NAMALWA (cell line): ENCODE data around the gene ZCCHC3.

Experiments used
- DNase-seq: peaks from one replicate; pipeline ENCODE4 v3.0.0-alpha.2; 2015; ENCODE audit warnings: low spot score

Gene ZCCHC3

DNA sequence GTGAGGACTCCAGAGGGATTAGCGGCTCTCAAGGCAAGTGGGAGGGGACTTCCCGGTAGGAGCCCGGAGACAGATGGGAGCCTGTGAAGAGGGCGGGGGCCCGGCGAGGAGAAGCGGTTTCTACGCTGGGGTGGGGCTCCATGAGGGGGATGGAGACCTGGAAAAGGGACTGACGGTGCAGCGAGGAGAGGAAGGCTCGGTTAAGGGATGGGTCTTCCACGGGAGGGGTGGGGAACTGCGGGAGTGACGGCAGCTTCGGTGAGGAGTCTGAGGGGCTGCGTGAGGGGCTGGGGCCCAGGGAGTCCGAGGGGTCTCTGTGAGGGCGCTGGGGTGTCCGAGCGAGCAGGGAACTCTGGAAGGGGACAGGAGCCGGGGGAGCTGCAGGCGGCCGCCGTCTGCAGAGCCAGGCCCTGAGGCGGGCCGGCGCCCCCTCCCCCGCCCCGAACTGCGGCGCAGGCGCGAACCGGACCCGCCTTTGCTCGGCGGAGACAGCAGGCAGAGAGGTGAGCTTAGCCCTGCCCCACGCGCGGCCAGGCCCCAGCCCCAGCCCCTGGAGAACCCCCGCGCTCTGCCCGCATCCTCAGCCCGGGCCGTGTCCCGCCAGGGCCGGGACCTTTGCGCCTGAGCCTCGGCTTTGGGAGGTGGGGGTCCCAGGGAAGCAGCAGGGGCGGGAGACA, 49.4 kb downstream of the ZCCHC3 start, which contains the start of gene NRSN2:
NRSN2 (plus strand) TSS at position 472 of the 677 bp plus-strand sequence. CDS start 2,533 bp downstream, outside the sequence.
- DNase-seq = no peak

DNA sequence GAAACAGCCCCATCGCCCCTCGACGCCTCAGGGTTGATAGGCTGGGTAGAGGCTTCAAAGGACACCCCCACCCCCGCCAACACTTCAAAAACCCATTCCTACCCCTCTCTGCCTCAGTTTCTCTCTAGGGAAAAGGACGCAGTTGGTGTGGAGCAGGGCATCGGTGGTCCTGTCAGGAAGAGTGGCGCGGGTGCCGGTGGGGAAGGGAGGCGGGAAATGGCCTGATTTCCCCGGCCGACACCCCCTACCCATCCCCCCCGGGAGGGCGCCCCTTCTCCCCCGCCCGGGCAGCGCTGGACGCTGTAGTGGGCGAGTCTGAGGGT, 49.9 kb downstream of the ZCCHC3 start:
- DNase-seq = no peak

DNA sequence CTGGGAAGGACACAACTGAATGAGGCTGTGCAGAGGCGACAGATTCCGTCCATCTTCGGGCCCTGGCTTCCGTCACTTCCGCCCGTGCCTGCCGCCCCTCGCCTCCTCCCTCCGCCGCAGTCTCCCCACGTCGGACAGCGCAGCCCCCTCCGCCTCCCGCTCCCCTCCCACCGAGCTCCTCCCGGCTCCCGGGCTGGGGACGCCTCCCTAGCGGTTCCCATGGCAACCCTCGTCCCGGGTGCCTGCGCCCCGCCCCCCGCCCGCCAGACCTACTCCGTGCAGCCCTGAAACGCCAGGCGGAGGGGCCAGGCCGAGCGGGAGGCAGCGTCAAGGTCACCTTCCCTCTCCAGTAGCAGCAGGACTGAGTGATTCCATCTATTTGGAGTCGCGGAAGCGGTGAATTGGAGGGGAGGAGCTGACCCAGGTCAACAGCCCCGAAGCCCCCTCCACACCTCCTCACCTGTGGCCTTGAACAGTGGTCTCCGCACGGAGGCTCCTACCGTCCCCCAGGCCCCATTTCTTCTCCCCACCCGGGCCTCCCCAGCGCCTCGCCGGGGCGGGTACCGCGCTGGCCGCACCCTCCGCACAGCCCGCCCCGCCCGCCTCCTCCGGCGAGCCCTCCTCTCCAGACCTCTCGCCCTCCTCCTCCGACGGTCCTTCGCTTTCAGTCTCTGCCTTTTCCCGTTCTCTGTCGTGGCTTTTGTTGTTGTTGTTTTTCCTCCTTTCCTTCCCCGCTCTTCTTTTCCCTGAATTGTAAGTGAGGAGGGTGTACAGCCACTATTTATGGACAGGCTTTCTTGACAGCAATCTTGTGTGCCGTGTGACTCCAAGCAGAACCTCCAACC, 50.5 kb downstream of the ZCCHC3 start:
- peak; percentile 82 for DNase-seq

GRCh38 chr20:348972-349841, 51.8 kb downstream of the ZCCHC3 start:
- no peak for DNase-seq
